Activated CD4-positive, alpha-beta T cell treated with anti-CD3 and anti-CD28 coated beads, Interleukin-2, amount 10 ng/mL, durations not matched to agents 24 days and 14 days (primary cell): ENCODE data around the gene PNPLA4. TPM values are rescaled to one million over a fixed set of nuclear protein-coding genes. Genes with fewer than 3 reads are reported as not detected.

Experiments used
- DNase-seq: peaks from one replicate; pipeline ENCODE4 v3.0.0; 2022
- H3K27ac Mint-ChIP-seq: one replicate; pipeline ENCODE4 v1.8.0; 2022; ENCODE audit warnings: mild to moderate bottlenecking, mixed read lengths
- H3K27me3 Mint-ChIP-seq: one replicate; pipeline ENCODE4 v1.8.0; 2022; ENCODE audit warnings: mixed read lengths
- H3K36me3 Mint-ChIP-seq: one replicate; pipeline ENCODE4 v1.8.0; 2022; ENCODE audit warnings: low read depth, mild to moderate bottlenecking, mixed read lengths
- H3K4me1 Mint-ChIP-seq: one replicate; pipeline ENCODE4 v1.8.0; 2021; ENCODE audit warnings: mixed read lengths
- H3K4me3 Mint-ChIP-seq: one replicate; pipeline ENCODE4 v1.8.0; 2022; ENCODE audit warnings: mild to moderate bottlenecking, moderate library complexity, mixed read lengths
- H3K9me3 Mint-ChIP-seq: one replicate; pipeline ENCODE4 v1.8.0; 2021; ENCODE audit warnings: mixed read lengths
- intact Hi-C: fragments of 100-400 bp; cut with micrococcal nuclease; formaldehyde crosslinking; loops from one replicate; pipeline ENCODE4 v1.15.1; 2023
- total RNA-seq: library from RNA; stranded (reverse); gene quantifications from 2 replicates; pipeline ENCODE4 v1.2.3, GENCODE V29; 2022

Gene PNPLA4
- total RNA-seq, 1 donor from 2014 or later = 6.5 TPM

- peaks cover 4% of the 10 kb centered on the region for H3K36me3 Mint-ChIP-seq
- H3K4me3 Mint-ChIP-seq = peak overlapping the region; percentile 89
- H3K9me3 Mint-ChIP-seq = no peaks in the 10 kb centered on the region
- no peak overlapping the region for H3K27ac Mint-ChIP-seq
- no peaks in the 10 kb centered on the region for H3K27me3 Mint-ChIP-seq
- no peak for DNase-seq
- H3K4me1 Mint-ChIP-seq = peaks cover 5% of the 10 kb centered on the region
- intact Hi-C loops = loop anchor here (5.0 to 10.0 kb wide), 2 partner anchors 779 to 1902 kb away; partner anchors contain the start of genes PUDP and STS
Observed at GRCh38 chrX:7926501-7926900, 712 bp downstream of the PNPLA4 start.

GRCh38 chrX:7925867-7926472, 1.2 kb downstream of the PNPLA4 start:
- Mint-ChIP-seq H3K4me1 (peaks cover 5% of the 10 kb centered on the region), H3K27me3 (no peaks in the 10 kb centered on the region), H3K4me3 (peak overlapping the region; percentile 34), H3K9me3 (no peaks in the 10 kb centered on the region), H3K27ac (peak overlapping the region; percentile 20), H3K36me3 (peaks cover 4% of the 10 kb centered on the region)
- peak; percentile 86 for DNase-seq
- intact Hi-C loops = loop anchor here (5.0 to 10.0 kb wide), 2 partner anchors 779 to 1901 kb away; partner anchors contain the start of genes PUDP and STS

DNA sequence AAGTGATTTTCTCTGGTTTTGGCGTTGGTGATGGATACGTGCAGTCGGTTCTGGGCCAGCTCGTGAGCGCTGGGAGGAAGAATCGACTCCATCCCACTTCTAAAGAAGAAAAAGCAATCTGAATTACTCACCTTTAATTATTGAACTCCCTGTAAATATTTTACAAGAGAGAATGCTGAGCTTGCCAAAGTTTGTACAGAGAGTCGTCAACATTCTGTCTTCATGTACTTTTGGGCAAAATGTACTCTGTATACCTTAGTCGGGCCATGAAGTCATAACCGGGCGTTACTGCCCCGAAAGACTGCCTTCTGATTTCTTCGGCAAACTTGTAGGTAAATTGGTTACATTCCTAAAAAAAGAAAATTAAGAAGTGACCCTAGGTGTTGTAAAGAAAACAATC, 5.5 kb downstream of the PNPLA4 start:
- Mint-ChIP-seq H3K9me3 (no peaks in the 10 kb centered on the region), H3K36me3 (no peaks in the 10 kb centered on the region), H3K27ac (no peak overlapping the region), H3K27me3 (no peaks in the 10 kb centered on the region), H3K4me3 (no peak overlapping the region), H3K4me1 (peaks cover 3% of the 10 kb centered on the region)
- DNase-seq = no peak
- intact Hi-C loops = loop anchor here (10.0 kb wide), 1 partner anchor 1897 kb away; no protein-coding TSS in a partner anchor

- H3K4me3 Mint-ChIP-seq = no peak overlapping the region
- H3K4me1 Mint-ChIP-seq = no peaks in the 10 kb centered on the region
- H3K36me3 Mint-ChIP-seq = no peaks in the 10 kb centered on the region
- DNase-seq = no peak
- H3K9me3 Mint-ChIP-seq = no peaks in the 10 kb centered on the region
- no peak overlapping the region for H3K27ac Mint-ChIP-seq
- H3K27me3 Mint-ChIP-seq = no peaks in the 10 kb centered on the region
- intact Hi-C loops = no loop called here
Observed at GRCh38 chrX:7908821-7909220, 18.4 kb downstream of the PNPLA4 start.

GRCh38 chrX:7904562-7904961, 22.7 kb downstream of the PNPLA4 start:
- intact Hi-C loops = no loop called here
- no peaks in the 10 kb centered on the region for H3K9me3 Mint-ChIP-seq
- no peaks in the 10 kb centered on the region for H3K27me3 Mint-ChIP-seq
- DNase-seq = no peak
- no peaks in the 10 kb centered on the region for H3K36me3 Mint-ChIP-seq
- H3K27ac Mint-ChIP-seq = no peak overlapping the region
- no peak overlapping the region for H3K4me3 Mint-ChIP-seq
- no peaks in the 10 kb centered on the region for H3K4me1 Mint-ChIP-seq

- H3K27me3 Mint-ChIP-seq = no peaks in the 10 kb centered on the region
- DNase-seq = no peak
- H3K36me3 Mint-ChIP-seq = no peaks in the 10 kb centered on the region
- H3K4me3 Mint-ChIP-seq = no peak overlapping the region
- H3K27ac Mint-ChIP-seq = no peak overlapping the region
- intact Hi-C loops = no loop called here
- peaks cover 3% of the 10 kb centered on the region for H3K9me3 Mint-ChIP-seq
- H3K4me1 Mint-ChIP-seq = no peaks in the 10 kb centered on the region
Observed at GRCh38 chrX:7891928-7892327, 35.3 kb downstream of the PNPLA4 start.

GRCh38 chrX:7889680-7890079, 37.5 kb downstream of the PNPLA4 start:
- Mint-ChIP-seq H3K27me3 (no peaks in the 10 kb centered on the region), H3K27ac (no peak overlapping the region), H3K4me3 (no peak overlapping the region), H3K36me3 (no peaks in the 10 kb centered on the region), H3K9me3 (peaks cover 3% of the 10 kb centered on the region), H3K4me1 (no peaks in the 10 kb centered on the region)
- DNase-seq = no peak
- intact Hi-C loops = no loop called here

DNA sequence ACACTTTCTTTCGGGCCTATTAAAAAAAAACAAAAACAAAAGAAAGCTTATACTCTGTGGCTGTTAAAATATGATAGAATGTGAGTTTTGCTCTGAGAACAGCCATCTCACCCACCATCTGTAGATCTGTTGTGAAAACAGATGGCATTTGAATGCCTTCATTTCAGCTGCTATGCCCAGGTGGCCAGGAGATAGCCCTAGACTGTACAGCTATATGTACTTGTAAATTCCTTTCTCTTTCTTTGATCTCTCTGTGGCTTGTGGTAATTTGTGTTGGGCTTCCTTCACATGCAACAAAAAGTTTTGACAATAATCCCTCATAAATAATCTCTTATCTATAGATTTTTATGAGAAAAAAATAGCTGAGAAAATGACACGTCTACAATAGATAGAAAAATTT, 38.1 kb downstream of the PNPLA4 start:
- Mint-ChIP-seq H3K36me3 (no peaks in the 10 kb centered on the region), H3K9me3 (peaks cover 3% of the 10 kb centered on the region), H3K4me3 (no peak overlapping the region), H3K27ac (no peak overlapping the region), H3K27me3 (no peaks in the 10 kb centered on the region), H3K4me1 (no peaks in the 10 kb centered on the region)
- DNase-seq = no peak
- intact Hi-C loops = no loop called here

GRCh38 chrX:7876957-7877356, 50.3 kb downstream of the PNPLA4 start:
- no peak for DNase-seq
- intact Hi-C loops = no loop called here
- H3K27me3 Mint-ChIP-seq = no peaks in the 10 kb centered on the region
- no peaks in the 10 kb centered on the region for H3K4me1 Mint-ChIP-seq
- no peaks in the 10 kb centered on the region for H3K36me3 Mint-ChIP-seq
- no peak overlapping the region for H3K27ac Mint-ChIP-seq
- H3K9me3 Mint-ChIP-seq = no peaks in the 10 kb centered on the region
- no peak overlapping the region for H3K4me3 Mint-ChIP-seq

GRCh38 chrX:7872042-7872441, 55.2 kb downstream of the PNPLA4 start:
- Mint-ChIP-seq H3K27ac (no peak overlapping the region), H3K27me3 (no peaks in the 10 kb centered on the region), H3K4me1 (no peaks in the 10 kb centered on the region), H3K9me3 (no peaks in the 10 kb centered on the region), H3K36me3 (no peaks in the 10 kb centered on the region), H3K4me3 (no peak overlapping the region)
- DNase-seq = no peak
- intact Hi-C loops = no loop called here

DNA sequence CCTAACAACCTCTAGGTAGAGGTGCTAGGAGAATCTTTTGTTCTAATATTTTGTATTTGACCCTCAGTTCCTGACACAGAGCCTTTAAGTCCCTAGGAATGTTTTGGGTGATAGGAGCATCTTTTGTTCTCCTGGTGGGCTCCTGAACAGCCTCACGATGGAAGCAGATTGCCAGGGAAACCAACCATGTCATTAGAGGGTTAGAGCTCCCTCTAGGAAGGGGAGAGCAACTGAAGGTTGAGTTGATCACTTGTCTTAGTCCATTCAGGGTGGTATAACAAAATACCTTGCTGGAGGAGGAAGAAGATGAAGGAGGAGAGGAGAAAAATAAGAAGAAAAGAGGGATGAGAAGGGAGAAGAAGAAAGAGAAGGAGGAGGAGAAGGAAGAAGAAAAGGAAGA, 75.0 kb downstream of the PNPLA4 start:
- H3K9me3 Mint-ChIP-seq = no peaks in the 10 kb centered on the region
- no peak overlapping the region for H3K27ac Mint-ChIP-seq
- H3K36me3 Mint-ChIP-seq = no peaks in the 10 kb centered on the region
- no peaks in the 10 kb centered on the region for H3K27me3 Mint-ChIP-seq
- no peak for DNase-seq
- no peak overlapping the region for H3K4me3 Mint-ChIP-seq
- intact Hi-C loops = no loop called here
- H3K4me1 Mint-ChIP-seq = no peaks in the 10 kb centered on the region

Other genes starting within 250 kb of the PNPLA4 start
- not detected in 2 replicates for gene VCX, start 84.2 kb downstream of the PNPLA4 start, total RNA-seq
- gene VCX2, start 243.9 kb upstream of the PNPLA4 start, total RNA-seq = not detected in 2 replicates